ENCODE measurements around the gene ANKRD13D. TPM values are rescaled to one million over a fixed set of nuclear protein-coding genes. Genes with fewer than 3 reads are reported as not detected.

The ANKRD13D gene
- total and polyA plus RNA-seq, 9 donors, result 5.6 to 60.9 (median 41.3) TPM

- Histone ChIP-seq H3K27me3 (no peaks in the 10 kb centered on the region), H3K9me3 (no peaks in the 10 kb centered on the region), H3K36me3 (no peaks in the 10 kb centered on the region), H3K4me1 (ENCODE audit: insufficient read depth) (peaks cover 2% of the 10 kb centered on the region), H3K27ac (no peak overlapping the region), H3K4me3 (no peak overlapping the region)
- TF ChIP-seq EP300 (IDR thresholded peaks at IDR 0.05), result no peak
- TF ChIP-seq POLR2A (IDR thresholded peaks at IDR 0.05), result no peak
- no peak for TF ChIP-seq CTCF (IDR thresholded peaks at IDR 0.05)
- WGBS, 3 donors, result 85 to 88% (median 86%) methylated on average over 15 of the region's 15 CpGs
- DNase-seq, result no peak
- intact Hi-C loops (cut with DNase I), result no loop called here
Measured at GRCh38 chr11:67254798-67255197, 34.3 kb upstream of the ANKRD13D start.

DNA sequence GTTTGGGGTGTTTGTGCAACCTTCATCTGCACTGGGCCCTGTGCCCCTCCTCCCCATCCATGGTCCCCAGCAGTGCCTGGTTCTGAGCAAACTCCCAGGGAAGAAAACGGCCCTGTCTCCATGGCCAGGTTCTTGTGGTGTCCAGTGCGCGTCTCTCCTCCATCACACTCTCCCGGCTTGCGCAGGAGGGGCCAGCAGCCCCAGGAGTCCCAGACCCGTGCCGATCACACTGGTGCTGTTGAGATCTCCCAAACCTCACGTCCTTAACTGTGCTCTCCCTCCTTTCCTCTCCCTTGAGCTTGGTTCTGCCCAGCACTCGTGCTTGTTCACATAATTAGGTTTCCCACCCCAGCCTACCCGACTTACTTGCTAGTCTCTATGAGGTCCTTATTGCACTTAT lies 33.8 kb upstream of the ANKRD13D start:
- no peak for DNase-seq
- Histone ChIP-seq H3K27me3 (no peaks in the 10 kb centered on the region), H3K9me3 (no peaks in the 10 kb centered on the region), H3K36me3 (no peaks in the 10 kb centered on the region), H3K4me1 (ENCODE audit: insufficient read depth) (peaks cover 2% of the 10 kb centered on the region), H3K27ac (no peak overlapping the region), H3K4me3 (no peak overlapping the region)
- 86 to 89% (median 87%) methylated on average over 10 of the region's 10 CpGs for WGBS, 3 donors
- TF ChIP-seq EP300 (IDR thresholded peaks at IDR 0.05) (no peak), CTCF (IDR thresholded peaks at IDR 0.05) (no peak), POLR2A (IDR thresholded peaks at IDR 0.05) (no peak)
- intact Hi-C loops (cut with DNase I), result no loop called here

DNA sequence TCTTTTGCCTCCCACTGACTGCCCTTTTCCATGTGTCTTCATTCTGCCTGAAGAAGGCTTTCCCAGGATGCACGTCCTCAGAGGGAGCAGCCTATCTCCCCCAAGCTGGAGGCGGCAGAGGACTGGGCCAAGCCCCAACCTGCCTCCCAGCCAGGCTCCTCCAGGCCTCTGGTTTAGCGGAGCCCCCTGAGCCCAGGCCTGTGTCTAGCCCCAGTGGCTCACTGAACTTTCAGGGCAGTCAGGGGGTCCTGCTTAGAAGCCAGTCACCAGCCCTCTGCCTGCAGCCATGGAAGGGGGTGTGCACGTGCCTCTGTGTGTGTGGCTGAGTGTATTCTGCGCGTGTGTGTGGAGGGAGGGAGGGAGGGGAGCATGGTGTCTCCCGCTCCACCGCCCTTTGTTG lies 33.2 kb upstream of the ANKRD13D start:
- no peak for DNase-seq
- H3K27me3 ChIP-seq, result no peaks in the 10 kb centered on the region
- 76 to 80% (median 80%) methylated on average over 8 of the region's 8 CpGs for WGBS, 3 donors
- H3K9me3 ChIP-seq, result no peaks in the 10 kb centered on the region
- TF ChIP-seq EP300 (IDR thresholded peaks at IDR 0.05) (no peak), POLR2A (IDR thresholded peaks at IDR 0.05) (no peak), CTCF (IDR thresholded peaks at IDR 0.05) (no peak)
- no peak overlapping the region for H3K4me3 ChIP-seq
- intact Hi-C loops (cut with DNase I), result no loop called here
- no peak overlapping the region for H3K27ac ChIP-seq
- H3K4me1 ChIP-seq (ENCODE audit: insufficient read depth), result peaks cover 2% of the 10 kb centered on the region
- no peaks in the 10 kb centered on the region for H3K36me3 ChIP-seq

DNA sequence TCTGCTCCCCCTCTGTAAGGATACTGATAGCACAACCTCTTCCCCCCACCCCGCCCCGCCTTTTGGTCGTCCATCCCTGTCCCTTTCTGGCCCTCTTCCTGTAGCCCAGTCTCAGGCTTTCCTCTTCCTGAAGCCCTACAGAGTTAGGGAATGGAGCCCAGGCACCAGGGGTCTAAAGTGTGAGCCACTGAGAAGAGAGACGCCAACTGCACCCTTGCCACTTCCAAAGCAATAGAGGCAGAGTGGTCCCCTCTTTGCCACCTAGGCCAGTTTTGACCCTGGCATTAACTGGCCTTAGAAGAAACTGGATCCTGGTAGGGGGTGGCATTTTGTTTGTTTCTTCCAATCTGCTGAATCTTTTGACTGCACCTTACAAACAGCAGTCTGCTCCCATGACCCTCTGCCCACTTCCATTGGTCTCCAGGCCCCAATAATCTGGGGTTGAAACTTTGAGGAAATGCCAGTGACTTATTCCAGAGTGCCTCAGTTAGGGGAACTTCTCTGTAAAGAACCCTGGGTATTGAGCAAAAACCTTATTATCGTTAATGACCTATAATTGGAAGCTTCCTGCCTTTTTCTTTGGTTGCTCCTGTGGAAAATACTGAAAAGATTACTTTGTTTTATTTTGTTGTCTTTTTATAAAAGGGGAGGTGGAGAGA lies 32.5 kb upstream of the ANKRD13D start:
- intact Hi-C loops (cut with DNase I), result no loop called here
- no peak for TF ChIP-seq POLR2A (IDR thresholded peaks at IDR 0.05)
- no peak for TF ChIP-seq EP300 (IDR thresholded peaks at IDR 0.05)
- TF ChIP-seq CTCF (IDR thresholded peaks at IDR 0.05), result no peak
- Histone ChIP-seq H3K27ac (no peak overlapping the region), H3K36me3 (no peaks in the 10 kb centered on the region), H3K9me3 (no peaks in the 10 kb centered on the region), H3K4me3 (no peak overlapping the region), H3K4me1 (ENCODE audit: insufficient read depth) (peaks cover 2% of the 10 kb centered on the region), H3K27me3 (no peaks in the 10 kb centered on the region)
- whole genome bisulfite sequencing, 3 donors, result 67 to 68% (median 68%) methylated on average over 5 of the region's 5 CpGs
- no peak for DNase-seq
